ENCODE data around the gene SPRR2B. TPM values are rescaled to one million over a fixed set of nuclear protein-coding genes. Genes with fewer than 3 reads are reported as not detected.
A peak's percentile ranks its signal among the peaks of the same experiment; 100 is the strongest.
"Not testable (repeated sequence)": the region's sequence is repeated elsewhere in the genome, so short reads cannot be mapped to it uniquely, and the experiment has no call there.

The SPRR2B gene
- total RNA-seq, 1 experiment from 2014 or later, result not detected

DNA sequence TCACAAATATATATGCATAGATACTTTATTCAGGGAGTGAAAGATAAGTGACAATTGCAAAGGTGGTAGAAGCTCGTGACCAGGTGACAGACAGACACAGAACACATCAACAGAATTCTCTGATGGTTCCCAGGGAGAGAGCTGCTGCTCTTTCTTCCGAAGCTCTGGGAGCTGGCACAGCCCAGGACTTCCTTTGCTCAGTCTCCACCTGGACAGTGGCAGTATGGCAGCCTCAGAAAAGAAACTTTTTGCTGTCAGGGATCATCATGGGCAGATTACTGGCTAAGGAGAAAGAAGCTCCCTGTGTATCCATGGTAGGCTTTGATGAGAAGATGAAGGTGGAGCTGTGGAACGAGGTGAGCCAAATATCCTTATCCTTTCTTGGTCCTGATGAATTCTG, 15.3 kb downstream of the SPRR2B start:
- peak; percentile 7 for DNase-seq (ENCODE audit: low read depth, low spot score)
- in situ Hi-C loops (cut with HindIII; ENCODE audit: low pct_unique_long_range_greater_than_20kb, low sequenced_read_pairs), result not testable (repeated sequence)

GRCh38 chr1:153049211-153049610, 22.2 kb downstream of the SPRR2B start:
- in situ Hi-C loops (cut with HindIII; ENCODE audit: low pct_unique_long_range_greater_than_20kb, low sequenced_read_pairs), result no loop called here
- DNase-seq (ENCODE audit: low read depth, low spot score), result no peak

- peak; percentile 92 for DNase-seq (ENCODE audit: low read depth, low spot score)
- in situ Hi-C loops (cut with HindIII; ENCODE audit: low pct_unique_long_range_greater_than_20kb, low sequenced_read_pairs), result no loop called here
Measured at GRCh38 chr1:153040950-153041631, 30.3 kb downstream of the SPRR2B start, which contains the start of gene SPRR2D. SPRR2D (minus strand) TSS chr1:153041120; CDS start chr1:153040346, 774 bp downstream.

GRCh38 chr1:153035211-153035610, 36.2 kb downstream of the SPRR2B start:
- DNase-seq (ENCODE audit: low read depth, low spot score), result no peak
- in situ Hi-C loops (cut with HindIII; ENCODE audit: low pct_unique_long_range_greater_than_20kb, low sequenced_read_pairs), result no loop called here

DNA sequence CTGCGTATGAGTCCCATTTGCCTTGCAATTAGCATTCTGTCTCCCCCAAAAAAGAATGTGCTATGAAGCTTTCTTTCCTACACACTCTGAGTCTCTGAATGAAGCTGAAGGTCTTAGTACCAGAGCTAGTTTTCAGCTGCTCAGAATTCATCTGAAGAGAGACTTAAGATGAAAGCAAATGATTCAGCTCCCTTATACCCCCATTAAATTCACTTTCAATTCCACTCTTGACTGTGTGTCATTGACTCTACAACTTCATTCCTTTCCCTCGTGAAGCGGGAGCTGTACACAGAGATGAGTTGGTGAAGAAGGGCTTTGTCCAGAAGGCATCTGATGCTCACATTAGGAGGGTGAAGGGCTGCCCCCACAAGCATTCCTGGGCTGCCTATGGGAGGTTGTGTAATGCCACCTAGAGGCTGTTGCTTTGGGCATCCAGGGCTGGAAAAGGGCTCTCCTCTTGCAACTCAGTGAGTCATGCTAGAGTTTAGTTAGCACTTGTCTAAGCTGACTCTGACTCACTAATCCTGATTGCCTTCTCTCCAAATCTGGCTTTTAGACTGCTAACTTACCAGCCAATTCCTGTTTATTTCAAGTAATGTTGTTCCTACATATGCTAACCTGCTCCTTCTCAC, 38.6 kb downstream of the SPRR2B start:
- DNase-seq (ENCODE audit: low read depth, low spot score), result peak; percentile 90
- in situ Hi-C loops (cut with HindIII; ENCODE audit: low pct_unique_long_range_greater_than_20kb, low sequenced_read_pairs), result no loop called here

GRCh38 chr1:153032073-153032472, 39.3 kb downstream of the SPRR2B start:
- in situ Hi-C loops (cut with HindIII; ENCODE audit: low pct_unique_long_range_greater_than_20kb, low sequenced_read_pairs), result no loop called here
- no peak for DNase-seq (ENCODE audit: low read depth, low spot score)

DNA sequence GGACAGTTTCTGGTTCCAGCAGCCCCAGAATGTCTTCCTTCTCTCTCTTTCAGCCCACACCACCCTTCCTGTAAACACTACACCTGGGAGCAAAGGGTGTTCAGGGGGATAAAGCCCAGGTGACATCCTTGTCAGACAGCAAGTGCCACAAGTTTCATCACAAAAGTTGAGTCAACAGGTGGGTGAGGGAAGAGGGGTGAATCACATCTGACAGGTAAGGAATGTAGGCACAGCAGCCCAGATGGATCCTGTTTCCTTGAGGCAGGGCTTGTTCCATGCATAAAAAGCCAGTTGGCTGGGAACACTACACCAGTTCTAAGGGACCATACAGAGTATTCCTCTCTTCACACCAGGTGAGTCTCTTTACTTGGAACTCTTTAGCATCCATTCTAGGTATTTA, 40.5 kb downstream of the SPRR2B start, which contains the start of gene SPRR1B:
TSS of gene SPRR1B (plus strand) at position 309 of the 400 bp plus-strand sequence. CDS start 1,143 bp downstream, outside the sequence.
- in situ Hi-C loops (cut with HindIII; ENCODE audit: low pct_unique_long_range_greater_than_20kb, low sequenced_read_pairs), result no loop called here

GRCh38 chr1:153028766-153029165, 42.6 kb downstream of the SPRR2B start:
- in situ Hi-C loops (cut with HindIII; ENCODE audit: low pct_unique_long_range_greater_than_20kb, low sequenced_read_pairs), result no loop called here
- DNase-seq (ENCODE audit: low read depth, low spot score), result no peak

More for the DNA sequence above, 40.5 kb downstream of the SPRR2B start, which contains the start of gene SPRR1B:
- DNase-seq (ENCODE audit: low read depth, low spot score), result no peak

- in situ Hi-C loops (cut with HindIII; ENCODE audit: low pct_unique_long_range_greater_than_20kb, low sequenced_read_pairs), result no loop called here
- no peak for DNase-seq (ENCODE audit: low read depth, low spot score)
Measured at GRCh38 chr1:153025797-153026196, 45.6 kb downstream of the SPRR2B start.

GRCh38 chr1:153024413-153024812, 47.0 kb downstream of the SPRR2B start:
- in situ Hi-C loops (cut with HindIII; ENCODE audit: low pct_unique_long_range_greater_than_20kb, low sequenced_read_pairs), result no loop called here
- no peak for DNase-seq (ENCODE audit: low read depth, low spot score)

- no peak for DNase-seq (ENCODE audit: low read depth, low spot score)
- in situ Hi-C loops (cut with HindIII; ENCODE audit: low pct_unique_long_range_greater_than_20kb, low sequenced_read_pairs), result no loop called here
Measured at GRCh38 chr1:153023109-153023508, 48.3 kb downstream of the SPRR2B start.

- DNase-seq (ENCODE audit: low read depth, low spot score); in situ Hi-C loops (cut with HindIII; ENCODE audit: low pct_unique_long_range_greater_than_20kb, low sequenced_read_pairs): not testable (repeated sequence)
Measured at GRCh38 chr1:153022340-153022739, 49.1 kb downstream of the SPRR2B start.

GRCh38 chr1:153021829-153022228, 49.6 kb downstream of the SPRR2B start:
- in situ Hi-C loops (cut with HindIII; ENCODE audit: low pct_unique_long_range_greater_than_20kb, low sequenced_read_pairs); DNase-seq (ENCODE audit: low read depth, low spot score): not testable (repeated sequence)

Small RNA genes within 50 kb of the gene (small RNA-seq; reads per million reads assigned to genes)
- gene AL356867.1, result 0 reads per million in 2 experiments

Other genes starting within 250 kb of the SPRR2B start
- not detected in 2 replicates for gene LCE1A, start 244.1 kb downstream of the SPRR2B start, total RNA-seq (2014; rRNA removed; shearing (Covaris generic))
- gene LCE6A, start 228.8 kb downstream of the SPRR2B start, total RNA-seq (2014; rRNA removed; shearing (Covaris generic)), result not detected in 2 replicates
- not detected in 2 replicates for gene LCE7A, start 211.6 kb downstream of the SPRR2B start, total RNA-seq (2014; rRNA removed; shearing (Covaris generic))
- gene SMCP, start 193.3 kb downstream of the SPRR2B start, total RNA-seq (2014; rRNA removed; shearing (Covaris generic)), result not detected in 2 replicates
- not detected in 2 replicates for gene IVL, start 163.1 kb downstream of the SPRR2B start, total RNA-seq (2014; rRNA removed; shearing (Covaris generic))
- gene SPRR5, start 124.4 kb downstream of the SPRR2B start, total RNA-seq (2014; rRNA removed; shearing (Covaris generic)), result not detected in 2 replicates
- gene SPRR4, start 101.0 kb downstream of the SPRR2B start, total RNA-seq (2014; rRNA removed; shearing (Covaris generic)), result not detected in 2 replicates
- gene SPRR1A, start 87.5 kb downstream of the SPRR2B start, total RNA-seq (2014; rRNA removed; shearing (Covaris generic)), result not detected in 2 replicates
- not detected in 2 replicates for gene SPRR3, start 69.9 kb downstream of the SPRR2B start, total RNA-seq (2014; rRNA removed; shearing (Covaris generic))
- not detected in 2 replicates for gene SPRR1B, start 40.4 kb downstream of the SPRR2B start, total RNA-seq (2014; rRNA removed; shearing (Covaris generic))
- 26.7 and 39.8 TPM in 2 replicates for gene SPRR2D, start 30.5 kb downstream of the SPRR2B start, total RNA-seq (2014; rRNA removed; shearing (Covaris generic))
- not detected in 2 replicates for gene SPRR2A, start 14.1 kb downstream of the SPRR2B start, total RNA-seq (2014; rRNA removed; shearing (Covaris generic))
- gene SPRR2E, start 22.9 kb upstream of the SPRR2B start, total RNA-seq (2014; rRNA removed; shearing (Covaris generic)), result not detected in 2 replicates
- gene SPRR2F, start 41.9 kb upstream of the SPRR2B start, total RNA-seq (2014; rRNA removed; shearing (Covaris generic)), result 0.18 and 0.51 TPM in 2 replicates
- not detected in 2 replicates for gene SPRR2G, start 79.3 kb upstream of the SPRR2B start, total RNA-seq (2014; rRNA removed; shearing (Covaris generic))
- gene LELP1, start 131.8 kb upstream of the SPRR2B start, total RNA-seq (2014; rRNA removed; shearing (Covaris generic)), result not detected in 2 replicates
- not detected in 2 replicates for gene PRR9, start 146.0 kb upstream of the SPRR2B start, total RNA-seq (2014; rRNA removed; shearing (Covaris generic))
- gene LORICRIN, start 188.1 kb upstream of the SPRR2B start, total RNA-seq (2014; rRNA removed; shearing (Covaris generic)), result not detected in 2 replicates
- not detected in 2 replicates for gene PGLYRP3, start 241.3 kb upstream of the SPRR2B start, total RNA-seq (2014; rRNA removed; shearing (Covaris generic))

Data from SK-MEL-5 (cell line).